ENCODE results near the gene GDF9. TPM values are rescaled to one million over a fixed set of nuclear protein-coding genes. Genes with fewer than 3 reads are reported as not detected.

Gene GDF9
- total RNA-seq, 1 donor from 2014 or later = 0.09 TPM

- peak; percentile 67 for DNase-seq (ENCODE audit: low spot score)
Measured at GRCh38 chr5:132837868-132838267, 28.4 kb downstream of the GDF9 start.

GRCh38 chr5:132836852-132837251, 29.4 kb downstream of the GDF9 start:
- DNase-seq (ENCODE audit: low spot score) = no peak

GRCh38 chr5:132834057-132834456, 32.2 kb downstream of the GDF9 start:
- no peak for DNase-seq (ENCODE audit: low spot score)

GRCh38 chr5:132832612-132833011, 33.7 kb downstream of the GDF9 start:
- DNase-seq (ENCODE audit: low spot score) = no peak

GRCh38 chr5:132831095-132831860, 35.0 kb downstream of the GDF9 start:
- DNase-seq (ENCODE audit: low spot score) = no peak

- peak; percentile 40 for DNase-seq (ENCODE audit: low spot score)
Measured at GRCh38 chr5:132830436-132831094, 35.7 kb downstream of the GDF9 start, which contains the start of gene SHROOM1. TSS of gene SHROOM1 (minus strand) at chr5:132830647. CDS start at chr5:132826140, 4,507 bp downstream.

GRCh38 chr5:132829742-132830435, 36.4 kb downstream of the GDF9 start:
- DNase-seq (ENCODE audit: low spot score) = peak; percentile 78

GRCh38 chr5:132828846-132829494, 37.3 kb downstream of the GDF9 start:
- no peak for DNase-seq (ENCODE audit: low spot score)

- DNase-seq (ENCODE audit: low spot score) = no peak
Measured at GRCh38 chr5:132827943-132828673, 38.2 kb downstream of the GDF9 start.

GRCh38 chr5:132826424-132827082, 39.7 kb downstream of the GDF9 start:
- DNase-seq (ENCODE audit: low spot score) = peak; percentile 27

- no peak for DNase-seq (ENCODE audit: low spot score)
Measured at GRCh38 chr5:132825834-132826391, 40.4 kb downstream of the GDF9 start.

- DNase-seq (ENCODE audit: low spot score) = no peak
Measured at GRCh38 chr5:132825033-132825833, 41.0 kb downstream of the GDF9 start.

- DNase-seq (ENCODE audit: low spot score) = no peak
Measured at GRCh38 chr5:132824426-132824825, 41.8 kb downstream of the GDF9 start.

GRCh38 chr5:132823481-132824050, 42.7 kb downstream of the GDF9 start:
- DNase-seq (ENCODE audit: low spot score) = no peak

- no peak for DNase-seq (ENCODE audit: low spot score)
Measured at GRCh38 chr5:132822650-132823480, 43.4 kb downstream of the GDF9 start.

GRCh38 chr5:132821791-132822190, 44.5 kb downstream of the GDF9 start:
- DNase-seq (ENCODE audit: low spot score) = no peak

GRCh38 chr5:132821350-132821749, 44.9 kb downstream of the GDF9 start:
- no peak for DNase-seq (ENCODE audit: low spot score)

- DNase-seq (ENCODE audit: low spot score) = peak; percentile 94
Measured at GRCh38 chr5:132820162-132820754, 46.0 kb downstream of the GDF9 start.
